Coronary artery (tissue), 2 donors: ENCODE data around the gene METTL1.
"Not testable (repeated sequence)": the region's sequence is repeated elsewhere in the genome, so short reads cannot be mapped to it uniquely, and the experiment has no call there.

Source experiments
- DNase-seq: peaks from one replicate; pipeline ENCODE4 v3.0.0-alpha.2; 2017; ENCODE audit warnings: low spot score
- H3K27ac ChIP-seq, 2 donors: fragments of 200-600 bp; sonication (generic); one replicate each; pipeline ENCODE4 v1.5.1; 2016 to 2019
- H3K4me3 ChIP-seq: fragments of 200-600 bp; sonication (generic); 2 replicates; pipeline ENCODE4 v1.5.1; 2016; ENCODE audit warnings: mild to moderate bottlenecking, moderate library complexity
- TF ChIP-seq, protein P1 (sequence below): fragments of 200-600 bp; sonication (generic); IDR thresholded peaks from one replicate; pipeline ENCODE4 v1.5.1; 2019; ENCODE audit warnings: antibody characterized with exemption

The METTL1 gene

DNA sequence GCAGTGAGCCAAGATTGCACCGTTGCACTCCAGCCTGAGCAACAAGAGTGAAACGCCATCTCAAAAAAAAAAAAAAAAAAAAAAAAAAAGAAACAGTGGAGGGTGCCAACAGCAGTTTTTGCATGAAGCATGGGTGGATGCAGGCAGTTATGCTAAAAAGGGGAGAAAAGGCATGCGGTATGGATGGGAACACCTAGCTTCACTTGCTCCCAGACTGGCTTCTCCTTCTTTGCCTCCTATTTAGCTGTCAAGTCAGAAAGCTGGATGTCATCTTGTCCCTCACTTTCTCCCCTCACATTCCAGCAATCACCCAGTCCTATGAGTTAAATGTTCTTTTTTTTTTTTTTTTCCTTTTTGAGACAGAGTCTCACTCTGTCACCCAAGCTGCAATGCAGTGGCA is 3.1 kb upstream of the METTL1 start:
- Histone ChIP-seq H3K4me3 (no peak overlapping the region), H3K27ac (no peak overlapping the region)
- DNase-seq, result no peak
- TF ChIP-seq, protein P1, sequence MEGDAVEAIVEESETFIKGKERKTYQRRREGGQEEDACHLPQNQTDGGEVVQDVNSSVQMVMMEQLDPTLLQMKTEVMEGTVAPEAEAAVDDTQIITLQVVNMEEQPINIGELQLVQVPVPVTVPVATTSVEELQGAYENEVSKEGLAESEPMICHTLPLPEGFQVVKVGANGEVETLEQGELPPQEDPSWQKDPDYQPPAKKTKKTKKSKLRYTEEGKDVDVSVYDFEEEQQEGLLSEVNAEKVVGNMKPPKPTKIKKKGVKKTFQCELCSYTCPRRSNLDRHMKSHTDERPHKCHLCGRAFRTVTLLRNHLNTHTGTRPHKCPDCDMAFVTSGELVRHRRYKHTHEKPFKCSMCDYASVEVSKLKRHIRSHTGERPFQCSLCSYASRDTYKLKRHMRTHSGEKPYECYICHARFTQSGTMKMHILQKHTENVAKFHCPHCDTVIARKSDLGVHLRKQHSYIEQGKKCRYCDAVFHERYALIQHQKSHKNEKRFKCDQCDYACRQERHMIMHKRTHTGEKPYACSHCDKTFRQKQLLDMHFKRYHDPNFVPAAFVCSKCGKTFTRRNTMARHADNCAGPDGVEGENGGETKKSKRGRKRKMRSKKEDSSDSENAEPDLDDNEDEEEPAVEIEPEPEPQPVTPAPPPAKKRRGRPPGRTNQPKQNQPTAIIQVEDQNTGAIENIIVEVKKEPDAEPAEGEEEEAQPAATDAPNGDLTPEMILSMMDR, result no peak

DNA sequence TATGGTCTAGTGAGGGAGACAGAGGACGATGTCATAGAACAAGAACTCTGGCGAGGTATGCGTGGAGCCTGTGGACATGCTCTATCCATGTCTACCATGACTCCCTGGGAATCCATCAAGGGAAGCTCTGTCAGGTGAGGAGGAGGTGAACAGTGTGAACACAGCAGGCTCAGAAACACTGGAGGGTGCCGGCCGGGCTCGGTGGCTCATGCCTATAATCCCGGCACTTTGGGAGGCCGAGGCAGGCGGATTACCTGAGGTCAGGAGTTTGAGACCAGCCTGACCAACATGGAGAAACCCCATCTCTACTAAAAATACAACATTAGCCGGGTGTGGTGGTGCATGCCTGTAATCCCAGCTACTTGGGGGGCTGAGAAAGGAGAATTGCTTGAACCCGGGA is 2.7 kb upstream of the METTL1 start:
- not testable (repeated sequence) for H3K27ac ChIP-seq, H3K4me3 ChIP-seq, DNase-seq

DNA sequence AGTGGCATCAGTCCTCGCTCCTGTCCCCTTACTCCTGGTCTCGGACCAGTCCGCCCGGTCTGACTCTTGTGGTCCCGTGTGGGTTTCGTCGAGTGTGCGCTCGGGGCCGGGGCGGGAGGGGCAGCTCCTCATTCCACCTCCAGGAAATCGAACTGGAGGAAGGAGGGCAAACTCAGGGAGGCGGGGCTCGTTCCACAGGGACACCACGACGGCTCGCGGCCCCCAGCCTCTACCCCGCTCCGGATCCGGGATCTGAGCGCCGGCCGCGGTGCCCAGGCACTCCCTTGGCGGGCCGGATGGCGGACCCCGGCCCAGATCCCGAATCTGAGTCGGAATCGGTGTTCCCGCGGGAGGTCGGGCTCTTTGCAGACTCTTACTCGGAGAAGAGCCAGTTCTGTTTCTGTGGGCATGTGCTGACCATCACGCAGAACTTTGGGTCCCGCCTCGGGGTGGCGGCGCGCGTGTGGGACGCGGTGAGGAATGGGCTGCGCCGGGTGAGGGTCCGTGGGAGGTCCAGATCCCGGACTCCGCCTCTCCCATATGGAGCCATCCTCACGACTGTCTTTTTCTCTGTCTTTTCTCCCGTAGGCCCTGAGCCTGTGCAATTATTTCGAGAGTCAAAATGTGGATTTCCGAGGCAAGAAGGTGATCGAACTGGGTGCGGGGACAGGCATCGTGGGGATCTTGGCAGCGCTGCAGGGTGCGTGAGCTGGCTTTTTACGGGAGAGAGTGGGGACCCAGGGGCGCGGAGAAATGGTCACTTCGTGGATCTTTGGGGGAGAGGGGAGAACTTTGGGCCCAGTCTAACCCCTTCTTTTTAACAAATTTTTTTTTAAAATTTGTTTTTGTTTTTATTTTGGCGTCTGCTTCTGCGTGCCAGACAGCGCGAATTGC is 771 bp upstream of the METTL1 start, which contains the start of gene EEF1AKMT3:
TSS of gene EEF1AKMT3 (plus strand) at position 186 of the 894 bp plus-strand sequence. CDS start at position 297, 111 bp downstream.
- TF ChIP-seq, protein P1, result no peak
- DNase-seq, result no peak
- peak within 1 kb of the TSS; percentile 93 for H3K4me3 ChIP-seq
- H3K27ac ChIP-seq, result peak within 1 kb of the TSS; percentile 46 to 99

DNA sequence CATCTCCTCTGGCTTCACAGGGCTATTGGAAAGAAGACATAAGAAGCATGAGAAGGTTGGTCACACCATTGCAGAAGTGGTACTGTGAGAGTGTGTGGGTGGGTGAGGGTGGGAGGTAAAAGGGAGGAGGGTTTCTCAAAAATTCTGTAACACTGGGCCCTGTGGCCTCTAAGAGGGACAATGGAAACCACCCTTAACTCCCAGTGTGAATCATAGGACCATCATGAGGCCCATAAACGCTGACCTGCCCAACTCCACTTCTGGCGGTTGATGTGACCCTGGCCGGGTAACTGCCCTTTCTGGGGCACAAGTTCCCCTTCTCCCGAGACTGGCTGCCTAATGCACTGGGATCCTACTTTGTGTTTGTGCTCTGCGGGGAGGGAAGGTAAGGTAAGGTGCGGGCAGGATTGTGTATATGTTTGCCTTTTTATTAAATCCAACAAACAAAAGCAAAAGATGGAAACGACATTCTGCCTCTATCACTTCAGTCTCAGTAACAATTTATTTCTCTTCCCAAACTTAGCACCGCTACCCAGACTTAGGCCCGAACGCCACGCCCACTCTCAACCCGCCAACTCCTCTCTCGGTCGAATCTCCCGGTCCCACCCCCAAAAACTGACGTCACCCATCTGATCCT is 551 bp downstream of the METTL1 start:
- peak; percentile 91 for DNase-seq
- Histone ChIP-seq H3K27ac (peak overlapping the region; percentile 46 to 99), H3K4me3 (peak overlapping the region; percentile 93)
- TF ChIP-seq, protein P1, result no peak

DNA sequence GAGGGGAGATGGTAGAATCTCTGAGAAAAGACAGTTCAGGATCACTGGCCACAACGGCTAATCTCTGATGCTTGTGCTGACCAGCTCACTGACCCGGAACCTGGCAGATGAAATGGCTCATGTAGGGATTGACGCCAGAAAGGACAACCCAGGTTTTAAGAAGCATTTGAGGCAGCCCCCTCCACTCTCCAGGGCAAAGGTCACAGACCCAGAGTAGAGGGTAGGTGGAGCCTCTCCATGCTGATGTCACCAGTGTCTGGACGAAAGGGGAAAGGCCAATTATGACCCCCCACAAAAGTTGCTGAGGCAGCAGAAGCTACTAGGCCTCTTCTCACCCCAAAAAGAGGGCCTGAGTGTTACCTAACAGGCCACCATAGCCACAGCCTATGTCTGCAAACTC is 1.2 kb downstream of the METTL1 start:
- DNase-seq, result no peak
- TF ChIP-seq, protein P1, result no peak
- H3K27ac ChIP-seq, result no peak overlapping the region
- H3K4me3 ChIP-seq, result no peak overlapping the region

DNA sequence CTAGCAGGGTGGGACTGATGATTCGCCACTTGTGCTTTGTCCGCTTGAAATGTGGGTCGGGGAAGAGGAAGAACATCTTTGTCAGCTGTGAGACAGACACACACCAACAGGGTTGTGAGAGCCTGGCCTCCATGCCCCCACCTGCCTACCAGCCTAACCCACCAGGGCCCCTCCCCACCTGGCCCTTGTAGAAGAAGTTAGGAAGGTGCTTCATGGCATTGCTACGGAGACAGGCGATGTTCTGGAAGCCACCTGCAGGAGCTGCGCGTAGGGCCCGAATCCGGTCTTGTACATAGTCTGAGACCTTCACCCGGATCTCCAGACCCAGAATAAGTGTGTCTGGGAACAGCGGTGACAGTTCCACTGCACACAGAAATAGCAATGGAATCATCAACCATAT is 2.3 kb downstream of the METTL1 start:
- Histone ChIP-seq H3K27ac (no peak overlapping the region), H3K4me3 (no peak overlapping the region)
- DNase-seq, result no peak
- TF ChIP-seq, protein P1, result no peak

DNA sequence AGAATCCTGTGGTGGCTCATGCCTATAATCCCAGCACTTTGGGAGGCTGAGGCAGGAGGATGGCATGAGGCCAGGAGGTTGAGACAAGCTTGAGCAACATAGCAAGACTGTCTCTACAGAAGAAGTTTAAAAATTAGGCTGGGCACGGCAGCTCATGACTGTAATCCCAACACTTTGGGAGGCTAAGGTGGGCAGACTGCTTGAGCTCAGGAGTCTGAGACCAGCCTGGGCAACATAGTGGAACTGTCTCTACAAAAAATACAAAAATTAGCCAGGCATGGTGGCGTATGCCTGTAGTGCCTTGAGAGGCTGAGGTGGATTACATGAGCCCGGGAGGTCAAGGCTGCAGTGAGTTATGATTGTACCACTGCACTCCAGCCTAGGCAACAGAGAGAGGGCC is 4.0 kb downstream of the METTL1 start:
- TF ChIP-seq, protein P1, result no peak
- H3K27ac ChIP-seq, result no peak overlapping the region
- no peak overlapping the region for H3K4me3 ChIP-seq
- no peak for DNase-seq
